HG03039 (cell line): ENCODE results near the gene DOK6.
A peak's percentile ranks its signal among the peaks of the same experiment; 100 is the strongest.
"Not testable (repeated sequence)": the region's sequence is repeated elsewhere in the genome, so short reads cannot be mapped to it uniquely, and the experiment has no call there.

Experiments
- ATAC-seq: cut with Tn5 transposase; IDR thresholded peaks from one replicate; pipeline ENCODE4 v1.9.1; 2021; ENCODE audit warnings: mild to moderate bottlenecking, moderate library complexity; ENCODE audit not compliant: unreplicated experiment

The DOK6 gene

DNA sequence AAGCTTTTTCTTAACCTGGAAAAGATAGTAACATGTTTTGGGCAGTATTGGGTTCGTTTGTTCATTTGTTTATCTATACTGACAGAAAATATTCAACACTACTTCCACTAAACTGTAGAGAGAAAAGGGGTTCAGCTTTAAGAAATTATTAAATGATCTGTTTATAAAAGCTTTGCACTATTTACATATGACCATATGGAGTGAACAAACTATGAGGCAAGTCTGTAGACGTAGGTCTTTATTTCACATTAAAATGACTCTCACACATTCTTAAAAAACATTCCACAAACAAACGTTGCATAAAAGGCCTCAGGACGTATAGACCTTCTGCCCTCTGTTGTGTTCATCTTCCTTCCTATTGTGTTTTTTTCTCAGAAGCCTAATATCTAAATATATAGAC is 452.4 kb downstream of the DOK6 start:
- ATAC-seq: no peak

DNA sequence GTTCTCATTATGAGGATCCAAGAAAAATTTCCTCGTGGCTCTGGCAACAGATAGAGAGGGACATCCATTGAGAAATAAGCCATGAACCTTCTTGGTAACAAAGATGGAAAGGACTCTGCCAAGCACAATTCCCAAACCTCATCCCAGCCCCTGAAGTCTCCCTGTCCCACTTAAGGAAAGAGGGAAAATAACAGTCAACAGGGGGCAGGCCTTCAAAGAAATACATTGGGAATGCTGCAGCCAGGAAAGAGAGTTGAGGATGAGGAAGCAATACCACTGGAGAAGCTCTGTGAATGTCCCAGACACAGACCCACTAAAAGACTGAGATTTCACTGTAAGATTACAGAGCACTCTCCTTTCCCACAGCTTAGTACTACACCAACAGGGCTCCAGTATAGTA is 453.8 kb downstream of the DOK6 start:
- no peak for ATAC-seq

DNA sequence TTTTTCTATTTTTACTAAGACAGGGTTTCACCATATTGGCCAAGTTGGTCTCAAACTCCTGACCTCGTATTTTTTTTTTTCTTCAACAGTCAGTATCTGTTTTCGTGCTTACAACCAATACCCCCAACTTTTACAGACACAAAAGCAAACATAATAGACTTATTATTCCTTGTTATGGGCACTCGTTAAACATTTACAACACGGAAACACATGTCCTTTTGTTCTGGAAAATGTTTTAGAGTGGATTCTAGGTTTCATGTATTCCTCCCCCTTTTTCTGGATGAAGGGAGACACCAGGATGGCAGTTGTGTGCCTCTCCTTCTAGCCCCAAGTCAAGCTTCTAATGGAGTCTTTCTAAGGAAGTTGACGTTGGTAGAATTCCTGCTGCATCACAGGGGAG is 458.2 kb downstream of the DOK6 start:
- no peak for ATAC-seq

DNA sequence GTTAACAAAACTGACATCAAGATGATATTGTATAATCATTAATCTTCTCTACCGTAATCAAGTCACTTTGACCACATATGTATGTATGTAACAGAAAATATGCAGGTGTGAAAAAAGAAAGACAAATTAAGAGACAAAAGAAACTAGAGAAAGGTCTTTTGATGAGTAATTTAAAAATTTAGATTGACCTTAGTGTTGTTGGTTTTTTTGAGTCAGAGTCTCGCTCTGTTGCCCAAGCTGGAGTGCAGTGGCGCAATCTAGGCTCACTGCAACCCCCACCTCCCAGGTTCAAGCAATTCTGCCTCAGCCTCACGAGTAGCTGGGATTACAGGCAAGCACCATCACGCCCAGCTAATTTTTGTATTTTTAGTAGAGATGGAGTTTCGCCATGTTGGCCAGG is 464.1 kb downstream of the DOK6 start:
- peak; percentile 71 for ATAC-seq

DNA sequence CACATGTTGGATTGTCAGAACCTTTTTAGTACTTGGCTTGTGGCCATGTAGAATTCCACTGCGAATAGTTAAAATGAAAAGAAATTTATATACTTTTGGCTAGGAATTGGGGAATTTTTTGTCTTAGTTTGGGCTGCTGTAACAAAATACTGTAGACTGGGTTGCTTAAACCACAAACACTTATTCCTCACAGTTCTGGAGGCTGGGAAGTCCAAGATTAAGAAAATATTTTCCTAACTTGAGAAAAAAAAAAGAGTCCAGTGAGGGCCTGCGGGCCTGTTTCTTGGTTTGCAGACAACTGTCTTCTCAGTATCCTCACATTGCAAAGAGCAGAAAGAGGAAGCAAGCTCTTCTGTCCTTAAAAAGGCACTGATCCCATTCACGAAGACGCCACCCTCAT is 465.1 kb downstream of the DOK6 start:
- no peak for ATAC-seq

DNA sequence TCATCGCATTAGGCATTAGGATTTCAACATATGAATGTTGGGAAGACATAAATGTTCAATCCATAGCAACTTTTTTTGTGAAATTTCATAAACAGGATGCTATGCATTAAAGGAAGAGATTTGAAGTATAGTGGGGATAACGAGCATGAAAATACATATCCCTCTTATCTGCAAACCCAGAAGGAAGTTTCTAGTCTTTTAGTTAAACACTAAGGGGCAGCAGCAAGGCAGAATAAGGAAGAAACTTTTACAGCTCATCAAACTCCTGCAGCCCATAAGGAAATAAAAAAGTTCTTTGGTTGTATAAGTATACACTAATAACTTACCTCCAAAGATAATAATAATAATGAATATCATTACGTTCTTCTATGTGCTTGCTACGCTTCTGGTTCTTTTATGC is 465.5 kb downstream of the DOK6 start:
- no peak for ATAC-seq

- ATAC-seq: no peak
Observed at GRCh38 chr18:69870736-69871135, 470.0 kb downstream of the DOK6 start.

GRCh38 chr18:69871363-69871762 is 470.7 kb downstream of the DOK6 start:
- no peak for ATAC-seq

DNA sequence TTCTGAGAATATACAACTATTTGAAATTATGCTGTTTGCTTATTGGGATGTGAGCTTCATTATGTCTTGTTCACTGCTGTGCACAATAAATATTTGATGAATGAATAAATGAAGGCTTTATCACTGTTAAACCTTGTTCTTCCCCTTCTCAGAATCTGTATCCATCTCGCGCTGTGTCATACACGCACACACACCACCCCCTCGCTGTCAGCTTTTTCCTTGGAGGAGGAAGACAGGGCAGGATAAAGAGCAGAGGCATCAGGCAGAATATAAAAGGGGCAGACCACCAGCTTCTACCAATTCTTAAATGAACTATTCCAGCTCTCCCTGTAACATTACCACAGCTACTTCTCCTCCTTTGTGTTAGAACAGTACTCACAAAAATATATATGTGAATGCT is 472.0 kb downstream of the DOK6 start:
- no peak for ATAC-seq

DNA sequence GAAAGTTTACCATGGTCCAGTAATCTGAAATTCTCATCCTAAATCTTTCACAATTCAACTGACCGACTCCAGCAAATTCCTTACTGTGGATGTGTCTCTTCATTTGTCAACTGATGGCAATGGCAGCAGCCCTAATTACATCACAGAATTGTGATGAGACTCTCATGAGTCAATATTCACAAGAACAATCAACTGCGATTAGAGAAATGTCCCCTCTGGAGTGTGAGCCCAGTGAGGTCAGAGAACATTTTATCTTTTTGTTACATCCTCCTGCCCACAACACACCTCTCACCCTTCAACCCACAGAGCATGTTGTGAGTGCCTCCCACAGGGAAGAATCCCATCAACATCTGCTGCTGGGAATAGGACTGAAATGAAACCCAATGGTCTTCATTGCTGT is 473.4 kb downstream of the DOK6 start:
- no peak for ATAC-seq

GRCh38 chr18:69876490-69876889 is 475.8 kb downstream of the DOK6 start:
- no peak for ATAC-seq

GRCh38 chr18:69878213-69878933 is 477.7 kb downstream of the DOK6 start:
- no peak for ATAC-seq

DNA sequence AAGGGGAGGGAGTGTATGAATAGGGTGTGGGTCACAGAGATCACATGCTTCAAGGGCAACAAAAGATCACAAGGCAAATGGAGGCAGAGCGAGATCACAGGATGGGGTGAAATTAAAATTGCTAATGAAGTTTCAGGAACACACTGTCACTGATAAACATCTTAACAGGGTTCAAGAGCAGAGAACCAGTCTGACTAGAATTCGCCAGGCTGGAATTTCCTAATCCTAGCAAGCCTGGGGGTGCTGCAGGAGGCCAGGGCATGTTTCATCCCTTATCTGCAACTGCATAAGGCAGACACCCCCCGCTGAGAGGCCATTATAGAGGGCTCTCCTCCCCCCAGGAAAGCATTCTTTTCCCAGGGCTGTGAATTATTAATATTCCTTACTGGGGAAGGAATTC is 478.4 kb downstream of the DOK6 start:
- ATAC-seq: not testable (repeated sequence)

DNA sequence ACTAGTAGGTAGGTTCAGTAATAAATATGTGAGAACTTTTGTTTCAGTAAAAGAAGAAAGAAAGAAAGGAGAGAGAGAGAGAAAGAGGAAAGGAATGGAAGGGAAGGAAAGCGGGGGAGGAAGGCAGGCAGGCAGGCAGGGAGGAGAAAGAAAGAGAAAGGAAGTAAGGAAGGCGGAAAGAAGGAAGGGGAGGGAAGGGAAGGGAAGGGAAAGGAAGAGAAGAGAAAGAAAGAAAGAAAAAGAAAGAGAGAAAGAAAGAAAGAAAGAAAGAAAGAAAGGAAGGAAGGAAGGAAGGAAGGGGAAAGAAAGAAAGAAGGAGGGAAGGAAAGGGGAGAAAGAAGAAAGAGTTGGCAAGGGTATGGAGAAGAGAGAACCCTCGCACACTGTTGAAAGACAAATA is 479.4 kb downstream of the DOK6 start:
- no peak for ATAC-seq

DNA sequence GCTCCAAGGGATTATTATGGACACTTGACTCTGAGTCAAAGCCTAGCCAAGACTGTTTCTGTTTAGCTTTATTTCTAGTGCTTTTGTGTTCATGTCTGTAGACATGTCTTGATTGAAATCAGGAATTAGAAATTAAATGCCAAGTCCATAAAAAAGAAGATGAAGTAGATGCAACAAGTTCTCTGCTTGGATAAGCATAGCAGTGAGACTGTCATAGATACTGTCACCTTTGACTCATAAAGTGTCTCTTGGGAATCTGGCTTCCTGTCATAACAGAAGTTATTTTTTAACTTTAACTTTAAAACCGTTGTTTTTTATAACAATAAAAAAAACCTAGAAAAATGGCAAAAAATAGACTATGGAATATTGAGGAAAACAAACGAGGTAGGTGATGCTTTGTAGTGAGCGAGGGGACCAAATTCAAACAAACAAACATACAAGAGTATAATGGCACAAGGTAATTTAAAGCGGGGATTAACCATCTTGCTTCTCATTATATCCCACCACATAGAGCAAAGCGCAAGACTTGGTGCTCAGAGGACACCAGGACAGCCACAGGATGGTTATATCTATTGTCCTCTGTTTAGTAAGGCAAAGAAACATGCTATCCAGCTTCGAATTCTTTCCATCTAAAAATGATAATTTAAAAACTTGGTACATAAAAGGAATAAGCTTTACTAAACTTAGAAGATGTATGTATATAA is 482.4 kb downstream of the DOK6 start:
- no peak for ATAC-seq

DNA sequence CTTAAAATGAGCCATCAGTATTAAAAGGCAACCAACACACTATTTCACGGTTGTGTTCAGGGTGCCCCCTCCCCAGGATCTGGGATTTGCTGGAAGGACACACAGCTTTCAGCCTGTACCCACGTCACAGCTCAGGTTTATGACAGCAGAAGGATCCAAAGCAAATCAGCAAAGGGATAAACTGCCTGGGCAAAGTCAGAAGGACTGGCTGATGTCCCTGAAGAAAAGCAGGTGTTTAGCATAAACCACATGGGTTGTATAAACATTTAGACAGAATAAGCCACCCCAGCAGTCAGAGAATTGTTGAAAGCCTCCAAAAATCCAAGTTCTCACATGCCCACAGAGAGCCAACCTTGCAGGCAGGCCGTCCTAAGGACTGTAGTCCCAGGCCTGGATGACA is 483.1 kb downstream of the DOK6 start:
- ATAC-seq: no peak

- ATAC-seq: no peak
Observed at GRCh38 chr18:69885355-69885754, 484.7 kb downstream of the DOK6 start.

GRCh38 chr18:69885841-69886531 is 485.3 kb downstream of the DOK6 start:
- peak; percentile 79 for ATAC-seq

GRCh38 chr18:69887256-69887655 is 486.6 kb downstream of the DOK6 start:
- no peak for ATAC-seq

DNA sequence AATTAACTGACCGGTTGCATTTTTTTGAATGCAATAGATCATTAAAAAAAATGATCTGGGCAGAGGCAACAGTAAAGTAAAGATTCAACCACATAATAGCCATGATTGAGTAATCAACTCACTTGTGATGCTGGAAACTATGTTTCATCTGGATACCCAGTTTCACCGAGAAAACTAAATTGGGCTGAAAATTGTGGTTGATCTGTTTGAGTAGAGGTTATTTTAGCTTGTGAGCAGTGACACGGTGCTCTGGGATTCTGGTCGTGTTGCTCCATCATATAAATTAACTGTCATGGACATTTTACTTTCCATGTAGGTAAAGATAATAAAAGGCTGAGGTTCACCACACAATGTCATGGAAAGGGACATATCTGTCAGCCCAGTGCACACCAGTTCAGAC is 488.3 kb downstream of the DOK6 start:
- ATAC-seq: no peak

- no peak for ATAC-seq
Observed at GRCh38 chr18:69890558-69890957, 489.9 kb downstream of the DOK6 start.

- no peak for ATAC-seq
Observed at GRCh38 chr18:69894467-69894866, 493.8 kb downstream of the DOK6 start.
